NT2/D1 (cell line): ENCODE measurements around the gene KIF26A.
"Not testable (repeated sequence)": the region's sequence is repeated elsewhere in the genome, so short reads cannot be mapped to it uniquely, and the experiment has no call there.

Experiments
- DNase-seq: peaks from one replicate; pipeline ENCODE4 v3.0.0-alpha.2; 2011; ENCODE audit warnings: low read depth, low spot score
- H3K27me3 ChIP-seq: 2 replicates; pipeline ENCODE4 v1.6.0; 2011; ENCODE audit warnings: mild to moderate bottlenecking; ENCODE audit not compliant: insufficient read length, insufficient read depth
- H3K36me3 ChIP-seq: 2 replicates; pipeline ENCODE4 v1.6.1; 2011; ENCODE audit warnings: mild to moderate bottlenecking, low read length, mixed read lengths; ENCODE audit not compliant: insufficient read depth, insufficient read length
- H3K4me1 ChIP-seq: 2 replicates; pipeline ENCODE4 v1.5.1; 2011; ENCODE audit not compliant: insufficient read depth, insufficient read length
- H3K4me3 ChIP-seq: 2 replicates; pipeline ENCODE4 v1.5.1; 2011; ENCODE audit warnings: low read depth; ENCODE audit not compliant: insufficient read length
- H3K9ac ChIP-seq: 2 replicates; pipeline ENCODE4 v1.6.0; 2011; ENCODE audit warnings: low read depth; ENCODE audit not compliant: insufficient read length
- H3K9me3 ChIP-seq: 2 replicates; pipeline ENCODE4 v1.5.1; 2011; ENCODE audit warnings: mild to moderate bottlenecking, low read length; ENCODE audit not compliant: insufficient read depth
- SUZ12 ChIP-seq: IDR thresholded peaks from 2 replicates; pipeline ENCODE4 v1.6.1; 2011; ENCODE audit not compliant: insufficient read length, insufficient read depth; ENCODE audit errors: extremely low read depth
- YY1 ChIP-seq: IDR thresholded peaks from 2 replicates; pipeline ENCODE4 v1.6.1; 2011; ENCODE audit not compliant: insufficient read length, insufficient read depth
- ZNF274 ChIP-seq: IDR thresholded peaks from 2 replicates; pipeline ENCODE4 v1.6.1; 2011; ENCODE audit warnings: mild to moderate bottlenecking, low read depth, low read length

Gene KIF26A

DNA sequence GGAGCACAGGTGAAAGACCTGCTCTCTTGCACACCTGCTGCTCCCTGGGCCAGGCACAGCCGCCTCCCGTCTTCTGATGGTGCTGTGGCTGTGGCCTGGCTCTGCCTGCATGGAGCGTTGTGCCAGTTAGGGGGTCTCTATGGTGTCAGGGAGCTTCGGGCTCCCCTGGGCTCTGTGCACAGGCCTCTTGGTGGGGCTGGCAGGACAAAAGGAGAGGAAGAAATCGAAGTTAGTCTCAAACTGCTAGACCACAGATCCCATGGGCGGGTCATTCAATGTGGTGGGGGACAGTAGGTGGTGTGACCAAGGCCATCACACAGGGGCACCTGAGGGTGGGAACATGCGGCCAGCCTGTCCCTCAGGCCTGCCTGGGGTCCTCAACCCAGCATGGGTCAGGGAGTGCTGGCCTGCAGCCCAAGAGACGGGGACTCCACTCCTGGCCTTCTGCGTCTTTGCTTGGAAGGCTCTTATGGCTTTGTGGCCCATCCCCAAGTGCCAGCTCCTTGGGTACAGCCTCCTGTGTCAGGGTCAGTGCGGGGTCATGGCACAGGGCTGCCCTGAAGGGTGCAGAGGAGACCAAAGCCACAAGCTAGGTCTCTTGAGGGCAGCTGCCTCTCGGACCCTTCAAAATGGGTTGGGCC, 84.1 kb downstream of the KIF26A start:
- H3K9ac ChIP-seq, result no peak overlapping the region
- DNase-seq, result no peak
- H3K4me1 ChIP-seq, result peaks cover 15% of the 10 kb centered on the region
- peaks cover 8% of the 10 kb centered on the region; the same call in 1 of the 2 replicates for H3K9me3 ChIP-seq
- no peaks in the 10 kb centered on the region for H3K27me3 ChIP-seq
- H3K4me3 ChIP-seq, result no peak overlapping the region
- no peaks in the 10 kb centered on the region for H3K36me3 ChIP-seq
- TF ChIP-seq ZNF274, result no peak
- no peak for TF ChIP-seq SUZ12
- TF ChIP-seq YY1, result no peak

DNA sequence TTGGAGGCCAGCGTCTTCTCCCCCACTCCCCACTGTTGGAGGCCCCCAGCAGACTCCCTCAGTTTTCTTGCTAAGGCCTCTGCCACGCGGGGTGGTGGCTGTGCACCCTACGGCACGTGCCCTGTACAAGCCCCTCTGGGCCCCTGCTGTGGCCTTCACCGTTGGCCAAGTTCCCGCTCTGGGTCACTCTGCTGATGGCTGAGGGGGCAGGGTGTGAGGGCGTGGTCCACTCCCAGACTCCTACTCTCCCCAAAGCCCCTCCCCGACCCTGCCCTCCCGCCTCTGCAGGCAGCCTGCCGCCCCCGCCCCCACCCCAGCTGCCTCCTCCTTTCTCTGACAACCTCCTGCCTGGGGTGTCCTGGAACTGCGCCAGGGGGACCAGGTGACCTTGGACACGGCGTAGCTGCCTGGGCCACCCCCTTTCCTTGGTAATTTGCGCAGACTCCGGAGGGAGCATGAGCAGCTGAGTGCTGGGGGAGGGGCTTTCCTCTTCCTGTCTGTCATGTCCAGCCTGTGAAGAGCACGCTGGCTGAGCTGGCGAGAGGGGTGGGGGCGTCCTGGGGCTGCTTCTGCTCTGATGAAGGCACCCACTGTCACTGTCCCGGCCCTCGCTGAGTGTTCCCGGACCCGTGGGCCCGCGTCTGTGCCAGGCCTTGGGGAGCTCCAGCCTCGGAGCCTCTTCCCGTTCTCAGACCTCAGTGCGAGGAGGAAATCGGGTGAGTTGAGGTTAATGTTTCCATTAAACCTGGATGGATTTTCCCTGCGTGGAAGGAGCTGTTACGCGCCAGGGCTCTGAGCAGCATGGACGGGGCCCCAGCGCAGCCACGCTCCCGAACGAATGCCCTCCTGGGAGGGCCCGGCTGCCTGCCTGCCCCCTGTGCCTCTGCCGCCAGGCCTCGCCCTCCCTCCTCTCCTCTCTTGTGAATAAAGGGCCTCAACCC, 85.0 kb downstream of the KIF26A start:
- no peaks in the 10 kb centered on the region for H3K36me3 ChIP-seq
- TF ChIP-seq YY1 (no peak), ZNF274 (no peak), SUZ12 (no peak)
- peaks cover 14% of the 10 kb centered on the region for H3K4me1 ChIP-seq
- peaks cover 9% of the 10 kb centered on the region; the same call in 1 of the 2 replicates for H3K9me3 ChIP-seq
- no peaks in the 10 kb centered on the region for H3K27me3 ChIP-seq
- no peak overlapping the region for H3K4me3 ChIP-seq
- H3K9ac ChIP-seq, result no peak overlapping the region
- DNase-seq, result no peak

DNA sequence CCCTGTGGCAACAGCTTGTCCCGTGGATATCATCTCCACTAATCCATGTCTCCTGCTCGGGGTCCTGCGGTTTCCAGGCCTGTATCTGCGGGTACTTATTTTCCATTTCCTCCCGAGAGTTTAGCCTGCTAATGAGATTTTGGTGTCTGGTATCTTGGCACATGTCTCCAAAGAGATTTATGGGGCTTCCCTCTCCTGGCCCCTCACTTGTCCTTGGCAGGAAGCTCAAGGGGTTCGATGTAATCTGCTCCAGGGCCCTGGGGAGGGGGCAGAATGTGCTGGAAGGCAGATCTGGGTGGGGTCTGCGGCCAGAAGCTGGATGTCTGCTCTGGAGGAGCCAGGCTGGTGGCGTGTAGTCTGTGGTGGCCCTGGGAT, 85.7 kb downstream of the KIF26A start:
- Histone ChIP-seq H3K27me3 (no peaks in the 10 kb centered on the region), H3K4me1 (peaks cover 13% of the 10 kb centered on the region), H3K36me3 (no peaks in the 10 kb centered on the region), H3K9me3 (peaks cover 9% of the 10 kb centered on the region; the same call in 1 of the 2 replicates), H3K4me3 (no peak overlapping the region), H3K9ac (no peak overlapping the region)
- DNase-seq, result no peak
- TF ChIP-seq YY1, result no peak
- no peak for TF ChIP-seq SUZ12

DNA sequence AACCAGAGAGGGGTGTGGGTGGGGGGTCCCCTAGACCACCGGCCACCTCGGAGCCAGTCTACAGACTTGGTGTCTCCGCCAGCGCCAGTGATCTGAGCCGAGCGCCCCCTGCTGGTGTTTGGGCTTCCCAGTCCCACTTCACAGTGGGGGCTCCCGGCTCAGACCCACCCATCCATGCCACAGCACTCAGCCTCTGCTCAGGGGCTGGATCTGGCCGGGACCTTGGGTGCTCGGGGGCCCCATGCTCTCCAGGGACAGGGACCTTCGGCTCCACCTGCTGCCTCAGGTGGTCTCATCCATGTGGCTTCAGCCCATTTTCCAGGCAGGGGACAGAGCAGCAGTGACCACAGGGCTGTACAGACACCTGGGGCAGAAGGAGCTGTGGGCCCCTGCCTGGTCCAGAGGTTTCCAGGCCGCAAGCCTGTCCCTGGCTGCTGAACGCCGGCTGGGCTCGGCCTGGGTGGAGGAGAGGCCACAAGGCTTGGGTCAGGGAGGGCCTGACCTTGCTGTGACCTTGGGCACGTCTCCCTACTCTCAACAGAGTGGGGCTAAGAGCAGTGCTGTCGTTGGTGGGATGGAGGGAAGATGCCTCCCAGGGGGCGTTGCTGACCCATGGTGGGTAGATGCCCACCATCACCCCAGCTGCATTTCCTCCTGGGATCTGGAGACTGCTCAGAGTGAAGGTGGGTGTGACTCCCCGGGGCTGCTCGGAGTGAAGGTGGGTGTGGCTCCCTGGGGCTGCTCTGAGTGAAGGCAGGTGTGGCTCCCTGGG, 86.3 kb downstream of the KIF26A start:
- TF ChIP-seq ZNF274 (no peak), SUZ12 (no peak), YY1 (no peak)
- Histone ChIP-seq H3K4me3 (no peak overlapping the region), H3K4me1 (peaks cover 13% of the 10 kb centered on the region), H3K9ac (no peak overlapping the region), H3K9me3 (peaks cover 9% of the 10 kb centered on the region; the same call in 1 of the 2 replicates), H3K36me3 (no peaks in the 10 kb centered on the region), H3K27me3 (no peaks in the 10 kb centered on the region)
- DNase-seq, result no peak

DNA sequence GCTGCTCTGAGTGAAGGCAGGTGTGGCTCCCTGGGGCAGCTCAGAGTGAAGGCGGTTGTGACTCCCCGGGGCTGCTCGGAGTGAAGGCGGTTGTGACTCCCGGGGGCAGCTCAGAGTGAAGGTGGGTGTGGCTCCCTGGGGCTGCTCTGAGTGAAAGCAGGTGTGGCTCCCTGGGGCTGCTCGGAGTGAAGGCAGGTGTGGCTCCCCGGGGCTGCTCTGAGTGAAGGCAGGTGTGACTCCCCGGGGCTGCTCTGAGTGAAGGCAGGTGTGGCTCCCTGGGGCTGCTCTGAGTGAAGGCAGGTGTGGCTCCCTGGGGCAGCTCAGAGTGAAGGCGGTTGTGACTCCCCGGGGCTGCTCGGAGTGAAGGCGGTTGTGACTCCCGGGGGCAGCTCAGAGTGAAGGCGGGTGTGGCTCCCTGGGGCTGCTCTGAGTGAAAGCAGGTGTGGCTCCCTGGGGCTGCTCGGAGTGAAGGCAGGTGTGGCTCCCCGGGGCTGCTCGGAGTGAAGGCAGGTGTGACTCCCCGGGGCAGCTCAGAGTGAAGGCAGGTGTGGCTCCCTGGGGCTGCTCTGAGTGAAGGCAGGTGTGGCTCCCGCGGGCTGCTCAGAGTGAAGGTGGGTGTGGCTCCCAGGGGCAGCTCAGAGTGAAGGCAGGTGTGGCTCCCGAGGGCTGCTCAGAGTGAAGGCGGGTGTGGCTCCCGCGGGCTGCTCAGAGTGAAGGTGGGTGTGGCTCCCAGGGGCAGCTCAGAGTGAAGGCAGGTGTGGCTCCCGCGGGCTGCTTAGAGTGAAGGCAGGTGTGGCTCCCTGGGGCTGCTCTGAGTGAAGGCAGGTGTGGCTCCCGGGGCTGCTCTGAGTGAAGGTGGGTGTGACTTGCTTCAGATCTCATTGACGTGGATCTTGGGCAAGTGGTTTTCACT, 87.1 kb downstream of the KIF26A start:
- not testable (repeated sequence) for H3K27me3 ChIP-seq, H3K4me3 ChIP-seq, DNase-seq, H3K36me3 ChIP-seq, H3K9ac ChIP-seq, H3K9me3 ChIP-seq
- H3K4me1 ChIP-seq, result peaks cover 10% of the 10 kb centered on the region

DNA sequence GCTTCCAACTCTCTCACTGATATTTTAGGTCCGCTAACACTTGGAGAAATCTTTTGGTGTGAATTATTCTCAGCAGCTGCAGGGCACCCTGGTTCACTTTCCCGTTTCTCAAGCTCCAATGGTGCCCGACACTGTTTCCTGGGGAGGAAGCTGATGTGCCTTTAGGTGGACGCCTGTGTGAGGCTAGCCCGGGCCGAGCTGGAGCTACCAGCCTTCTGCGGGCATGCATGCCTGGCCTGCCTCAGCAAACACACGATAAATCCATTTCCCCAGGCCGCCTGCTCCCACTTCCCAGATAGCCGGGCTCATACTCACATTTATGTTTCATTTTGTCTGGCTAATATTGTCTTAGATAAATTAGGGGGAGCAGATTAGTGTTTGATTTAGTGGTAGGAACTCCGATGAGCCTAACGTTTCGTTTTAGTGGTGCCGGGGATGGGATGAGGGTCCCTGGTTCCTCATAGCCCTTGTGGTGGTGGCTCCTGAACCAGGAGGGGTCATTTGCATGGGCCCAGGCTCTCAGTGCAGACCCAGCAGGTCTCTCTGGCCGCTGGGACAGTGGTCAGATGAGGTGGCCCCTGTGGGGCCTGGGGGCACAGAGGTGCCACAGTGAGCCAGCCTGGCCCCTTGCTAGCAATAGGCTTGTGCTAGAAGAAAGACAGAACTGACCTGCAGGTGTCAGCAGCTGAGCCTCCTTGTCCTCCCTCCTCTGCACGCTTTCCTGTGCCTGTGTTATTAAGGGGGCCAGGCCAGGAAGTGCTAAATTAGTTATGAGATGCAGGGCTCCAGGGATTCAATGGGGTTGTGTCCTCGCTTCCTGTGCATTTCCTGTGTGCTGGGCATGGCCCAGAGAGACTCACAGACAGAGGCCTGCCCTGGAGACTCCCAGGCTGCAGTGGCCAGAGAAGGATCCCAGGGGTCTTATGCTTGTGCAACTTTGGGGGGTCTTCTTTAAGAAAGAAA, 88.3 kb downstream of the KIF26A start:
- Histone ChIP-seq H3K27me3 (no peaks in the 10 kb centered on the region), H3K36me3 (no peaks in the 10 kb centered on the region), H3K4me3 (no peak overlapping the region), H3K4me1 (peaks cover 10% of the 10 kb centered on the region), H3K9ac (no peak overlapping the region), H3K9me3 (peaks cover 9% of the 10 kb centered on the region; the same call in 1 of the 2 replicates)
- TF ChIP-seq SUZ12 (no peak), ZNF274 (no peak), YY1 (no peak)
- DNase-seq, result no peak
